Colonic mucosa (tissue), 4 donors: Measurements from ENCODE around the gene MSTN. TPM values are rescaled to one million over a fixed set of nuclear protein-coding genes. Genes with fewer than 3 reads are reported as not detected.

Source experiments
- DNase-seq: peaks from one replicate; pipeline ENCODE4 v3.0.0-alpha.2; 2020
- H3K27ac ChIP-seq: fragments of 200-600 bp; one replicate; pipeline ENCODE4 v1.8.0; 2021
- H3K27me3 ChIP-seq: fragments of 200-600 bp; one replicate; pipeline ENCODE4 v1.8.0; 2021
- H3K36me3 ChIP-seq: fragments of 200-600 bp; one replicate; pipeline ENCODE4 v1.8.0; 2021
- H3K4me1 ChIP-seq: fragments of 200-600 bp; one replicate; pipeline ENCODE4 v1.8.0; 2021; ENCODE audit warnings: mild to moderate bottlenecking
- H3K4me3 ChIP-seq: fragments of 200-600 bp; one replicate; pipeline ENCODE4 v1.8.0; 2021
- H3K9ac ChIP-seq, 2 donors: one replicate each; pipeline ENCODE4 v1.7.0; 2013; ENCODE audit warnings: control low read depth in 2 of 2, low read depth in 2 of 2, low read length in 2 of 2
- H3K9me3 ChIP-seq: fragments of 200-600 bp; one replicate; pipeline ENCODE4 v1.8.0; 2021
- CTCF ChIP-seq: fragments of 200-600 bp; IDR thresholded peaks from one replicate; pipeline ENCODE4 v1.8.0; 2022; ENCODE audit warnings: antibody characterized with exemption, mild to moderate bottlenecking
- intact Hi-C: fragments of 100-400 bp; cut with DNase I; formaldehyde crosslinking; loops from one replicate; pipeline ENCODE4 v1.14.1; 2022
- total RNA-seq, 2 donors: library from RNA; stranded (reverse); fragmentation: NEBNext Ultra II Directional in 1 of 2; extraction: Animal tissue kit (Norgen Biotek cat#: 25700) in 1 of 2; gene quantifications; one replicate each; pipeline ENCODE4 v1.2.1, GENCODE V29; 2021
- donor health status: healthy.
- donor health status: DM: no; HTN: no; CAD: no.
- donor health status: DM: no; HTN: no; CAD: no.

MSTN gene
- total RNA-seq, 2 donors from 2014 or later, result 0.11 TPM; not detected in 1

- intact Hi-C loops, result no loop called here
- no peak overlapping the region for H3K27ac ChIP-seq
- no peak overlapping the region for H3K9ac ChIP-seq
These were observed 6.2 kb upstream of the MSTN start for GRCh38 chr2:190068764-190069163.

GRCh38 chr2:190065839-190066238 lies 3.3 kb upstream of the MSTN start:
- Histone ChIP-seq H3K36me3 (no peaks in the 10 kb centered on the region), H3K9me3 (no peaks in the 10 kb centered on the region), H3K4me3 (no peak overlapping the region), H3K27ac (no peak overlapping the region), H3K9ac (no peak overlapping the region), H3K27me3 (no peaks in the 10 kb centered on the region), H3K4me1 (no peaks in the 10 kb centered on the region)
- intact Hi-C loops, result no loop called here
- TF ChIP-seq CTCF, result no peak
- DNase-seq, result no peak

More at GRCh38 chr2:190068764-190069163, 6.2 kb upstream of the MSTN start:
- Histone ChIP-seq H3K4me1 (no peaks in the 10 kb centered on the region), H3K4me3 (no peak overlapping the region), H3K36me3 (no peaks in the 10 kb centered on the region), H3K27me3 (no peaks in the 10 kb centered on the region), H3K9me3 (no peaks in the 10 kb centered on the region)
- no peak for TF ChIP-seq CTCF
- DNase-seq, result no peak

- no peak for DNase-seq
- intact Hi-C loops, result no loop called here
- H3K4me1 ChIP-seq, result no peaks in the 10 kb centered on the region
- H3K9ac ChIP-seq, result no peak overlapping the region
- no peaks in the 10 kb centered on the region for H3K36me3 ChIP-seq
- no peak overlapping the region for H3K27ac ChIP-seq
- no peak for TF ChIP-seq CTCF
- no peaks in the 10 kb centered on the region for H3K9me3 ChIP-seq
- H3K27me3 ChIP-seq, result no peaks in the 10 kb centered on the region
- no peak overlapping the region for H3K4me3 ChIP-seq
These were observed 1.1 kb upstream of the MSTN start for GRCh38 chr2:190063624-190064023.

- DNase-seq, result no peak
These were observed 476 bp downstream of the MSTN start for GRCh38 chr2:190062053-190062452.

GRCh38 chr2:190060626-190061025 lies 1.9 kb downstream of the MSTN start:
- H3K4me1 ChIP-seq, result no peaks in the 10 kb centered on the region
- TF ChIP-seq CTCF, result no peak
- no peaks in the 10 kb centered on the region for H3K27me3 ChIP-seq
- no peaks in the 10 kb centered on the region for H3K9me3 ChIP-seq
- intact Hi-C loops, result no loop called here
- H3K36me3 ChIP-seq, result no peaks in the 10 kb centered on the region
- DNase-seq, result no peak
- no peak overlapping the region for H3K4me3 ChIP-seq
- H3K9ac ChIP-seq, result no peak overlapping the region
- H3K27ac ChIP-seq, result no peak overlapping the region

More at GRCh38 chr2:190062053-190062452, 476 bp downstream of the MSTN start:
- no peaks in the 10 kb centered on the region for H3K4me1 ChIP-seq
- TF ChIP-seq CTCF, result no peak
- intact Hi-C loops, result no loop called here
- no peaks in the 10 kb centered on the region for H3K27me3 ChIP-seq
- no peak overlapping the region for H3K4me3 ChIP-seq
- H3K9ac ChIP-seq, result no peak overlapping the region
- no peaks in the 10 kb centered on the region for H3K36me3 ChIP-seq
- H3K9me3 ChIP-seq, result no peaks in the 10 kb centered on the region
- no peak overlapping the region for H3K27ac ChIP-seq

- H3K4me3 ChIP-seq, result no peak overlapping the region
- no peak for TF ChIP-seq CTCF
- no peak overlapping the region for H3K9ac ChIP-seq
- H3K27ac ChIP-seq, result no peak overlapping the region
- DNase-seq, result no peak
- H3K36me3 ChIP-seq, result no peaks in the 10 kb centered on the region
- intact Hi-C loops, result no loop called here
- no peaks in the 10 kb centered on the region for H3K27me3 ChIP-seq
- H3K9me3 ChIP-seq, result no peaks in the 10 kb centered on the region
- H3K4me1 ChIP-seq, result no peaks in the 10 kb centered on the region
These were observed 2.5 kb downstream of the MSTN start for GRCh38 chr2:190060019-190060418.
